GM18502 (cell line): ENCODE measurements around the gene ERFL.

ENCODE experiments used
- ATAC-seq: cut with Tn5 transposase; IDR thresholded peaks from one replicate; pipeline ENCODE4 v1.9.1; 2021; ENCODE audit warnings: mild to moderate bottlenecking; ENCODE audit not compliant: unreplicated experiment, poor library complexity

Gene ERFL

DNA sequence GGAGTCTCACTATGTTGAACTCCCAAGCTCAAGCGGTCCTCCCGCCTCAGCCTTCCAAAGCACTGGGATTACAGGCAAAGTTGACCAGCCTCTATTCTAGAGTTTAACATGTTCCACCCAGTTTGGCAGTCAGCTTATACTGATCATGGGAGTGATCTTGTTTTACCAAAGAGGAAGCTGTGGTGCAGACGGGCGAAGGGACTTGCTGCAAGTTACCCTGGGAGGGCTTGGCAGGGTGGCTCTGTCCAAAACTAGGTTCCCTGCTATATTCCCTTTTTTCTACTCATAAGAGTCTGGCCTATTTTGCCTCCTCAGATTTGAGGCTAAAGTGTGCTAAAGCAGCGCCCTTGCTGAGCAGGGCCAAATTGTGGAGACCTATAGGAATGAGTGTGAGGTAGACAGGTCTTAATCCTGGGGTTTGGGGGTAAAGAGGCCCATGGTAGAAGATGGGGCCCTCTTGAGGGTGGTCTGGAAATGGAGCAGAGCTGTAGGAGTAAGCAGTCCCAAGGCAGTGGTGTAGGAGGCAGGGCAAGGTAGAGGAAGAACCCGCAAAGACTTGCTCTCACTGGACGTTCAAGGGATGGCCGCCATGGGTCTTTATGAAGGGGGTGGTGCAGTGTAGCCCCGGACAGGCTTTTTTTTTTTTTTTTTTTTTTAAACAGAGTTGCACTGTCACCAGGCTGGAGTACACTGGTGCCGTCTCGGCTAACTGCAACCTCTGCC is 64.9 kb downstream of the ERFL start:
- ATAC-seq = no peak

DNA sequence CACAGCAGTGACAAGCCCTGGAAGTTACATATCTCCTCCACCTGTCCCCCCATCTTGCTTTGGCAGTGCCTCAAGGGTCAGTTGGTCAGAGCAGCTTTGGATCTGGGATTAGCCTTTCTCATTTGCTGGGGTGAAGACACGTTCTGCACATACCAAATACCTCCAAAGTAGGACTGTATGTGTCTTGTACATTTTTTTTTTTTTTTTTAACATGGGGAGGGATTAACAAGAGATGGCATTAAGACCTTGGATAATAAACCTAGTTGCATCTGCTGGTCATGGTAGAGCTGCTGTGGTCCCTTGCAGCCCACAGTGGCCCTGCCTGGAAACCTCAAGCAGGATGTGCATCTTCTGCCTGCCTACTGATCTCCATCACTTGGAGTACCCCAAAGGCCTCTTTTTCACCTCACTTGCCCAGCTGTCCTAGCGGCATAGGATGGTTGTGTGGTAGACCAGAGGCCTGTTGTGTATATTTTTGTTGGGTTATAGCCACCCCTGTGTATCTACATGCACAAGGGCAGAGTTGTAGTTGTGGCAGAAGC is 65.7 kb downstream of the ERFL start:
- ATAC-seq = no peak

GRCh38 chr19:41861846-41862245 is 66.4 kb downstream of the ERFL start:
- no peak for ATAC-seq

DNA sequence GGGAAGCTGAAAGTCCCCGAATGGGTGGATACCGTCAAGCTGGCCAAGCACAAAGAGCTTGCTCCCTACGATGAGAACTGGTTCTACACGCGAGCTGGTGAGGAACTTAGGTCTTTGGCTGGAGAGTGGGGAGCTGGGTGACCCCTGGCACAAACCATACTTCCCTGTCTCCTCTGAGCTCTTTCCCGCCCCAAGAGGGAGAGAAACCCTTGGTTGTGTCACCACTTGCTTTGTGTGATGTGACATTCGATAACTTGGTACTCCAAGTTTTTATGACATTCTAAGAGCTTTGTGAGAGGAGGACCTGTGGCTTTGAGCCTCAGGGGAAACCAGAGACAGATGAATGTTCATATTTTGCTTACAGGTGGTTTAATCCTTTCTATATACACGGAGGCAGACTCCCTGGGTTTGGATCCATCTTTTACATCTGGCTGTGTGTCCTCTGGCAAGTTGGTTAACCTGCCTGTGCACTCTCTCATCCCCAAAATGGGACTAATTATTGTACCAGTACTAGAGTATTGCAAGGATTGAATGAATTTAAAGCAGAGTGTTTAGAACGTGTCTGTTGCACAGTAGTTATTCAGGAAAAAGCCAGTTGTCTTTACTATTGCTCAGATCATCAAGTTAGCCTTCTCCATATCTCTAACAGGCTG is 67.0 kb downstream of the ERFL start:
- ATAC-seq = no peak

DNA sequence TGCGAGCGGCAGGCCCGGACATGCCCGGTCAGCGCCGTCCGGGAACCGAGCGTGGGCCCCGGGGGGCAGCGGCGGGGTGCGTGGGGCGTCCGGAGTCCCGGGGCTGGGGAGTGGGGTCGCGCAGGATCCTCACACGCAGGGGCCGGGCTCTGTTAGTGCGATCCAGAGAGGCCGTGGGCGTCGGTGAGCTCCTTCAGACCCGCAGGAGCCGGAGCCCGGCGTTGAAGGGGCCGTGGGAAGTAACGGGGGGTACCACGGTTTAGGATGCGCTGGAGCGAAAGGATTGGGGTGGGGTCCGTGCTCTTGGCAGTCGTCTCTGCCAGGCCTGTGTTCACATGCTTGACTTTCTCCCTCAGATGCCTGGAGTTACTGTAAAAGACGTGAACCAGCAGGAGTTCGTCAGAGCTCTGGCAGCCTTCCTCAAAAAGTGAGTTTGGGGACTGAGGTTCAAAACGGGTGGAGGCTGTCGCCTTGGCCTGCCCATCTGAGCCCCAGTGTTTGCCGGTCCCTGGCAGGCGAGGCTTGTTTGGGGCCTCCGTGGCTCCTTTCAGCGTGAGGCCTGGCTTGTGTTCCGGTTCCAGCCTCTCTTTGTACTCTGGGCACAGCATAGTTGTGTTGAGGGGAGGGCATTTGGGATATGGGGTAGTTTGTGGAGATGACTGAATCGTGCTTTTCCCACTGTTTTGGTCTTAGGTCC is 67.7 kb downstream of the ERFL start:
- no peak for ATAC-seq

DNA sequence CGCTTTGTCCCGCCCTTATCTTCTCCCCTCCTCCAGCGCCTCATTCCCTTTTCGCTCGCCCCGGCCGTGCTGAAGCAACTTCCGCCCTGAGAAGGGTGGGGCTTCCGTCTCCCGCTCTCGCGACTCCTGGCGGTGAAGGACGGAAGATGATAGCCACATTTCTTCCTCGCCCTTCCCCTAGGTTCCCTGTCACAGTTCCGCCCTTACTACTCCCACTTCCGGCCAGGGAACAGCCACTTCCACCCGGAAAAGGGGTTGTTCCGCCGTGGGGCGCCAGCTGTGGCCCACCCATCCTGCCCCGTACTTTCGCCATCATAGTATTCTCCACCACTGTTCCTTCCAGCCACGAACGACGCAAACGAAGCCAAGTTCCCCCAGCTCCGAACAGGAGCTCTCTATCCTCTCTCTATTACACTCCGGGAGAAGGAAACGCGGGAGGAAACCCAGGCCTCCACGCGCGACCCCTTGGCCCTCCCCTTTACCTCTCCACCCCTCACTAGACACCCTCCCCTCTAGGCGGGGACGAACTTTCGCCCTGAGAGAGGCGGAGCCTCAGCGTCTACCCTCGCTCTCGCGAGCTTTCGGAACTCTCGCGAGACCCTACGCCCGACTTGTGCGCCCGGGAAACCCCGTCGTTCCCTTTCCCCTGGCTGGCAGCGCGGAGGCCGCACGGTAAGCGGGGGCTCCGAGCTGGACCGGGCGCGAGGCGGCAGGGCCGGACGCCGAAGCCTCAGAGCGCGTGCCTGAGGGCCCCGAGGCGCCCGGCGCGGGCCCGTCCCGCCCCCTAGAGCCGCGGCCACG is 68.4 kb downstream of the ERFL start, which contains the start of gene RPS19:
TSS of gene RPS19 (plus strand) at position 638 of the 801 bp plus-strand sequence. CDS start 520 bp downstream, outside the sequence.
- ATAC-seq = peak; percentile 77

- ATAC-seq = no peak
Measured at GRCh38 chr19:41859213-41859617, 69.0 kb downstream of the ERFL start.
